ENCODE measurements around the gene SLC1A2. TPM values are rescaled to one million over a fixed set of nuclear protein-coding genes. Genes with fewer than 3 reads are reported as not detected.

The SLC1A2 gene
- total and polyA plus RNA-seq, 2 donors (not counting 3 experiments of a cell fraction or from before 2014, with no cell fraction given) = not detected

- ChIA-PET CTCF (interaction anchor here (7.6 kb wide), 1 partner anchor 461 kb away, joined by 124 read pairs; no protein-coding TSS in a partner anchor), POLR2A (no interaction called here)
- Histone ChIP-seq H3K36me3 (ENCODE audit: control insufficient read depth in 2 of 2, extremely low read depth in 1 of 2, insufficient read depth in 2 of 2, low read length in 2 of 2) (no peaks in the 10 kb centered on the region), H3K9me1 (replicated peaks; ENCODE audit: control insufficient read depth, extremely low read depth, insufficient read depth, low read length) (no peaks in the 10 kb centered on the region), H3K4me1 (ENCODE audit: control insufficient read depth, extremely low read depth, insufficient read depth, low read length) (no peaks in the 10 kb centered on the region), H3K9ac (replicated peaks; ENCODE audit: extremely low read depth, insufficient read depth, low read length) (no peak overlapping the region), H3K9me3 (replicated peaks; ENCODE audit: control insufficient read depth, insufficient read depth, low read length) (no peaks in the 10 kb centered on the region), H2AFZ (ENCODE audit: low read depth, low read length) (no peak overlapping the region), H4K20me1 (replicated peaks; ENCODE audit: control insufficient read depth, extremely low read depth, insufficient read depth, low read length) (no peaks in the 10 kb centered on the region), H3K79me2 (ENCODE audit: control insufficient read depth, insufficient read depth, low read length) (no peaks in the 10 kb centered on the region), H3K4me2 (ENCODE audit: insufficient read depth, low read length) (no peak overlapping the region), H3K27me3 (ENCODE audit: control insufficient read depth in 2 of 2, insufficient read depth in 2 of 2, low read length in 2 of 2) (peaks cover 4 to 14% of the 10 kb centered on the region in 2 experiments), H3K4me3 (replicated peaks in 1 of 3; ENCODE audit: insufficient read depth in 1 of 3, low read depth in 1 of 3, low read length in 3 of 3) (no peak overlapping the region), H3K27ac (ENCODE audit: insufficient read depth, low read depth, low read length) (no peak overlapping the region)
- intact Hi-C loops (cut with micrococcal nuclease) (no loop called here), dilution Hi-C loops (cut with MboI; ENCODE audit: extremely low pct_ligation_motif_present, low sequenced_read_pairs) (no loop called here)
- no peak for TF ChIP-seq MAX (IDR thresholded peaks at IDR 0.05; ENCODE audit: insufficient read depth, insufficient read length)
- no peak for TF ChIP-seq GATA2 (IDR thresholded peaks at IDR 0.05; ENCODE audit: insufficient read depth, insufficient read length, low read depth, low read length)
- TF ChIP-seq EZH2 (IDR thresholded peaks at IDR 0.05; ENCODE audit: borderline replicate concordance, low read depth, low read length, severe bottlenecking) = no peak
- no peak for TF ChIP-seq JUN (IDR thresholded peaks at IDR 0.05; ENCODE audit: borderline replicate concordance, insufficient read depth, insufficient read length, low read depth)
- TF ChIP-seq MYC (IDR thresholded peaks at IDR 0.05; ENCODE audit: low read depth, low read length) = no peak
- no peak for FAIRE-seq
- DNase-seq (ENCODE audit: low read depth, low spot score) = no peak
- BruUV-seq (replicated peaks) = no TSS peak
Measured at GRCh38 chr11:35388061-35388460, 31.3 kb downstream of the SLC1A2 start.

- BruUV-seq (replicated peaks) = no TSS peak
- Histone ChIP-seq H4K20me1 (replicated peaks; ENCODE audit: control insufficient read depth, extremely low read depth, insufficient read depth, low read length) (no peaks in the 10 kb centered on the region), H3K27me3 (ENCODE audit: control insufficient read depth in 2 of 2, insufficient read depth in 2 of 2, low read length in 2 of 2) (peaks cover 2 to 11% of the 10 kb centered on the region in 2 experiments), H2AFZ (ENCODE audit: low read depth, low read length) (no peak overlapping the region), H3K9me3 (replicated peaks; ENCODE audit: control insufficient read depth, insufficient read depth, low read length) (no peaks in the 10 kb centered on the region), H3K4me1 (ENCODE audit: control insufficient read depth, extremely low read depth, insufficient read depth, low read length) (no peaks in the 10 kb centered on the region), H3K36me3 (ENCODE audit: control insufficient read depth in 2 of 2, extremely low read depth in 1 of 2, insufficient read depth in 2 of 2, low read length in 2 of 2) (no peaks in the 10 kb centered on the region), H3K9me1 (replicated peaks; ENCODE audit: control insufficient read depth, extremely low read depth, insufficient read depth, low read length) (no peaks in the 10 kb centered on the region), H3K9ac (replicated peaks; ENCODE audit: extremely low read depth, insufficient read depth, low read length) (no peak overlapping the region), H3K4me2 (ENCODE audit: insufficient read depth, low read length) (no peak overlapping the region), H3K27ac (ENCODE audit: insufficient read depth, low read depth, low read length) (no peak overlapping the region), H3K79me2 (ENCODE audit: control insufficient read depth, insufficient read depth, low read length) (no peaks in the 10 kb centered on the region), H3K4me3 (replicated peaks in 1 of 3; ENCODE audit: insufficient read depth in 1 of 3, low read depth in 1 of 3, low read length in 3 of 3) (no peak overlapping the region)
- CTCF ChIA-PET = interaction anchor here (1.3 to 1.4 kb wide), 2 partner anchors 461 to 875 kb away, joined by 4 to 6 read pairs; no protein-coding TSS in a partner anchor
- POLR2A ChIA-PET = no interaction called here
- dilution Hi-C loops (cut with MboI; ENCODE audit: extremely low pct_ligation_motif_present, low sequenced_read_pairs) (no loop called here), intact Hi-C loops (cut with micrococcal nuclease) (no loop called here)
- no peak for TF ChIP-seq MAX (IDR thresholded peaks at IDR 0.05; ENCODE audit: insufficient read depth, insufficient read length)
- TF ChIP-seq EZH2 (IDR thresholded peaks at IDR 0.05; ENCODE audit: borderline replicate concordance, low read depth, low read length, severe bottlenecking) = no peak
- no peak for TF ChIP-seq GATA2 (IDR thresholded peaks at IDR 0.05; ENCODE audit: insufficient read depth, insufficient read length, low read depth, low read length)
- TF ChIP-seq CTCF (IDR thresholded peaks at IDR 0.05; ENCODE audit: extremely low read depth in 1 of 2, insufficient read depth in 1 of 2, low read depth in 1 of 2, low read length in 2 of 2) = no peak
- no peak for TF ChIP-seq POLR2A (IDR thresholded peaks at IDR 0.05; ENCODE audit: low read depth, low read length)
- TF ChIP-seq JUN (IDR thresholded peaks at IDR 0.05; ENCODE audit: borderline replicate concordance, insufficient read depth, insufficient read length, low read depth) = no peak
- TF ChIP-seq POLR2AphosphoS5 (IDR thresholded peaks at IDR 0.05; ENCODE audit: insufficient read depth, low read depth, low read length) = no peak
- no peak for TF ChIP-seq MYC (IDR thresholded peaks at IDR 0.05; ENCODE audit: low read depth, low read length)
- TF ChIP-seq FOS (IDR thresholded peaks at IDR 0.05; ENCODE audit: borderline replicate concordance, insufficient read depth, low read length) = no peak
- DNase-seq (ENCODE audit: low read depth, low spot score) = no peak
- no peak for FAIRE-seq
Measured at GRCh38 chr11:35387111-35387982, 32.0 kb downstream of the SLC1A2 start.

All from endothelial cell of umbilical vein (primary cell).